Neuronal stem cell (in vitro differentiated cells): ENCODE measurements around the gene PHGDH.
A peak's percentile ranks its signal among the peaks of the same experiment; 100 is the strongest.

ENCODE experiments used
- DNase-seq: peaks from one replicate; pipeline ENCODE4 v3.0.0-alpha.2; 2013; ENCODE audit warnings: low spot score
- H2AFZ ChIP-seq: one replicate; pipeline ENCODE4 v1.6.1; 2013; ENCODE audit warnings: mild to moderate bottlenecking, low read length, inconsistent platforms
- H2AK5ac ChIP-seq: 2 replicates; pipeline ENCODE4 v1.6.1; 2013; ENCODE audit warnings: low read depth, mild to moderate bottlenecking, inconsistent platforms, low read length, moderate library complexity, mixed read lengths
- H2BK120ac ChIP-seq: 2 replicates; pipeline ENCODE4 v1.6.1; 2013; ENCODE audit warnings: low read depth, mild to moderate bottlenecking, inconsistent platforms, low read length, moderate library complexity, mixed read lengths
- H2BK12ac ChIP-seq: one replicate; pipeline ENCODE4 v1.6.1; 2013; ENCODE audit warnings: low read length, inconsistent platforms
- H2BK15ac ChIP-seq: 2 replicates; pipeline ENCODE4 v1.6.1; 2013; ENCODE audit warnings: mild to moderate bottlenecking, low read length, inconsistent platforms, mixed read lengths
- H2BK5ac ChIP-seq: one replicate; pipeline ENCODE4 v1.6.1; 2013; ENCODE audit warnings: inconsistent platforms, mild to moderate bottlenecking, low read length, moderate library complexity
- H3K14ac ChIP-seq: one replicate; pipeline ENCODE4 v1.6.1; 2013; ENCODE audit warnings: low read length, inconsistent platforms
- H3K18ac ChIP-seq: 2 replicates; pipeline ENCODE4 v1.6.1; 2013; ENCODE audit warnings: low read length, inconsistent platforms
- H3K23ac ChIP-seq: 2 replicates; pipeline ENCODE4 v1.6.1; 2013; ENCODE audit warnings: low read depth, mild to moderate bottlenecking, mixed read lengths, low read length, inconsistent platforms; ENCODE audit not compliant: poor library complexity
- H3K27ac ChIP-seq: replicated peaks from 3 replicates; pipeline ENCODE4 v1.5.1; 2013; ENCODE audit warnings: low read length, inconsistent platforms
- H3K27me3 ChIP-seq, 3 experiments: 2 replicates each; pipeline ENCODE4 v1.6.1; 2013; ENCODE audit warnings: low read length in 3 of 3, mild to moderate bottlenecking in 2 of 3, inconsistent platforms in 1 of 3, low read depth in 1 of 3, mixed read lengths in 1 of 3, moderate library complexity in 1 of 3; ENCODE audit not compliant: control insufficient read depth in 3 of 3, insufficient read depth in 3 of 3
- H3K36me3 ChIP-seq, 2 donors: replicated peaks in 1 of 2; 2 replicates each; pipeline ENCODE4 v1.6.1; 2013; ENCODE audit warnings: low read length in 2 of 2; ENCODE audit not compliant: control insufficient read depth in 2 of 2, insufficient read depth in 2 of 2
- H3K4ac ChIP-seq: 2 replicates; pipeline ENCODE4 v1.6.1; 2013; ENCODE audit warnings: inconsistent platforms, mild to moderate bottlenecking, low read length, moderate library complexity
- H3K4me1 ChIP-seq, 2 donors: 1 replicate in 1 of 2; 2 replicates in 1 of 2; pipeline ENCODE4 v1.6.1; 2013; ENCODE audit warnings: low read length in 2 of 2, low read depth in 1 of 2; ENCODE audit not compliant: control insufficient read depth in 2 of 2, insufficient read depth in 1 of 2
- H3K4me2 ChIP-seq: one replicate; pipeline ENCODE4 v1.6.1; 2013; ENCODE audit warnings: mild to moderate bottlenecking, low read length, inconsistent platforms; ENCODE audit not compliant: insufficient read depth, poor library complexity, severe bottlenecking
- H3K4me3 ChIP-seq, 2 donors: 2 replicates each; pipeline ENCODE4 v1.5.1; 2013; ENCODE audit warnings: low read length in 2 of 2, mild to moderate bottlenecking in 2 of 2, inconsistent platforms in 1 of 2, moderate library complexity in 1 of 2
- H3K79me1 ChIP-seq: one replicate; pipeline ENCODE4 v1.6.1; 2013; ENCODE audit warnings: low read depth, mild to moderate bottlenecking, inconsistent platforms, low read length, moderate library complexity
- H3K9ac ChIP-seq: one replicate; pipeline ENCODE4 v1.6.1; 2013; ENCODE audit warnings: mild to moderate bottlenecking, low read depth, low read length, inconsistent platforms; ENCODE audit not compliant: poor library complexity
- H3K9me3 ChIP-seq, 2 donors: replicated peaks in 1 of 2; 2 replicates each; pipeline versions ENCODE3 to v1.6.1; 2013; ENCODE audit warnings: low read length in 2 of 2, mild to moderate bottlenecking in 2 of 2, inconsistent platforms in 1 of 2, low read depth in 1 of 2, mixed read lengths in 1 of 2, moderate library complexity in 1 of 2; ENCODE audit not compliant: control insufficient read depth in 2 of 2, insufficient read depth in 1 of 2
- H4K8ac ChIP-seq: one replicate; pipeline ENCODE4 v1.6.1; 2013; ENCODE audit warnings: low read depth, mild to moderate bottlenecking, inconsistent platforms, low read length, moderate library complexity
- H4K91ac ChIP-seq: one replicate; pipeline ENCODE4 v1.6.1; 2013; ENCODE audit warnings: low read length, low read depth, mild to moderate bottlenecking, inconsistent platforms; ENCODE audit not compliant: poor library complexity
- WGBS, 2 donors: extraction: QIAGEN DNeasy Blood & Tissue Kit; methylation state at CpG; one replicate each; pipeline ENCODE4 v1.1.7; 2013; ENCODE audit warnings: missing lambda C conversion rate in 2 of 2, mixed read lengths in 1 of 2; ENCODE audit not compliant: insufficient read length in 2 of 2, insufficient replicate concordance in 1 of 2; ENCODE audit errors: extremely low coverage in 2 of 2; 5-methylcytosine and 5-hydroxymethylcytosine counted together

PHGDH gene

GRCh38 chr1:119737040-119737682 lies 25.4 kb downstream of the PHGDH start:
- H3K4ac ChIP-seq = no peak overlapping the region
- H3K14ac ChIP-seq = peak overlapping the region; percentile 27
- H3K79me1 ChIP-seq = peaks cover 4% of the 10 kb centered on the region
- H3K9ac ChIP-seq = no peak overlapping the region
- no peak overlapping the region for H3K4me2 ChIP-seq
- no peak overlapping the region for H4K8ac ChIP-seq
- no peak overlapping the region for H2BK12ac ChIP-seq
- H3K4me3 ChIP-seq = no peak overlapping the region
- peak overlapping the region; percentile 25 for H3K18ac ChIP-seq
- DNase-seq = no peak
- no peak overlapping the region for H2BK120ac ChIP-seq
- no peak overlapping the region for H2AFZ ChIP-seq
- no peak overlapping the region for H2AK5ac ChIP-seq
- no peak overlapping the region for H2BK15ac ChIP-seq
- H3K27me3 ChIP-seq = no peaks in the 10 kb centered on the region
- no peak overlapping the region for H3K23ac ChIP-seq
- no CpG with 5 or more reads among the region's 16 CpGs for WGBS, 2 donors
- H3K27ac ChIP-seq = peak overlapping the region; percentile 32
- H3K36me3 ChIP-seq = peaks cover 78 to 99% of the 10 kb centered on the region in 2 donors
- H4K91ac ChIP-seq = no peak overlapping the region
- peaks cover 0 to 11% of the 10 kb centered on the region in 2 donors for H3K4me1 ChIP-seq
- no peak overlapping the region for H2BK5ac ChIP-seq
- peaks cover 0 to 1% of the 10 kb centered on the region in 2 donors for H3K9me3 ChIP-seq

GRCh38 chr1:119738100-119738720 lies 26.5 kb downstream of the PHGDH start:
- Histone ChIP-seq H3K79me1 (peaks cover 4% of the 10 kb centered on the region), H3K9me3 (peaks cover 0 to 1% of the 10 kb centered on the region in 2 donors), H3K4ac (no peak overlapping the region), H3K14ac (no peak overlapping the region), H4K91ac (no peak overlapping the region), H3K9ac (peak overlapping the region; percentile 9), H2AK5ac (no peak overlapping the region), H3K23ac (no peak overlapping the region), H2BK12ac (no peak overlapping the region), H4K8ac (no peak overlapping the region), H2BK15ac (no peak overlapping the region), H3K36me3 (peaks cover 84 to 99% of the 10 kb centered on the region in 2 donors), H3K27ac (no peak overlapping the region), H2BK120ac (no peak overlapping the region), H3K4me3 (no peak overlapping the region), H3K4me2 (no peak overlapping the region), H2AFZ (no peak overlapping the region), H3K27me3 (no peaks in the 10 kb centered on the region), H3K4me1 (peaks cover 0 to 11% of the 10 kb centered on the region in 2 donors), H3K18ac (peak overlapping the region; percentile 40), H2BK5ac (no peak overlapping the region)
- no peak for DNase-seq
- WGBS, 2 donors = no CpG with 5 or more reads among the region's 7 CpGs

- no peak overlapping the region for H2BK12ac ChIP-seq
- no peak overlapping the region for H4K91ac ChIP-seq
- H3K79me1 ChIP-seq = peaks cover 4% of the 10 kb centered on the region
- WGBS, 2 donors = no CpG with 5 or more reads among the region's 6 CpGs
- H3K23ac ChIP-seq = no peak overlapping the region
- H3K27me3 ChIP-seq = no peaks in the 10 kb centered on the region
- H2BK5ac ChIP-seq = no peak overlapping the region
- no peak overlapping the region for H3K4me3 ChIP-seq
- no peak overlapping the region for H3K27ac ChIP-seq
- H3K4me2 ChIP-seq = no peak overlapping the region
- no peak overlapping the region for H2AK5ac ChIP-seq
- peaks cover 0 to 12% of the 10 kb centered on the region in 2 donors for H3K4me1 ChIP-seq
- DNase-seq = no peak
- H2BK120ac ChIP-seq = no peak overlapping the region
- peaks cover 0 to 1% of the 10 kb centered on the region in 2 donors for H3K9me3 ChIP-seq
- H2BK15ac ChIP-seq = no peak overlapping the region
- no peak overlapping the region for H2AFZ ChIP-seq
- H3K18ac ChIP-seq = no peak overlapping the region
- no peak overlapping the region for H4K8ac ChIP-seq
- H3K9ac ChIP-seq = no peak overlapping the region
- H3K4ac ChIP-seq = no peak overlapping the region
- no peak overlapping the region for H3K14ac ChIP-seq
- H3K36me3 ChIP-seq = peaks cover 87 to 98% of the 10 kb centered on the region in 2 donors
Measured at GRCh38 chr1:119739150-119739549, 27.4 kb downstream of the PHGDH start.

- no peak overlapping the region for H4K8ac ChIP-seq
- no peak for DNase-seq
- no peak overlapping the region for H3K4me3 ChIP-seq
- H3K4me2 ChIP-seq = no peak overlapping the region
- H3K23ac ChIP-seq = no peak overlapping the region
- H3K27me3 ChIP-seq = no peaks in the 10 kb centered on the region
- H2BK5ac ChIP-seq = no peak overlapping the region
- H2AK5ac ChIP-seq = no peak overlapping the region
- H3K36me3 ChIP-seq = peaks cover 83 to 93% of the 10 kb centered on the region in 2 donors
- WGBS, 2 donors = no CpG with 5 or more reads among the region's 2 CpGs
- no peak overlapping the region for H3K4ac ChIP-seq
- H3K27ac ChIP-seq = no peak overlapping the region
- no peak overlapping the region for H3K9ac ChIP-seq
- no peak overlapping the region for H2BK12ac ChIP-seq
- H2BK15ac ChIP-seq = no peak overlapping the region
- no peak overlapping the region for H3K14ac ChIP-seq
- H3K4me1 ChIP-seq = peaks cover 0 to 15% of the 10 kb centered on the region in 2 donors
- no peak overlapping the region for H2AFZ ChIP-seq
- peaks cover 0 to 1% of the 10 kb centered on the region in 2 donors for H3K9me3 ChIP-seq
- H2BK120ac ChIP-seq = no peak overlapping the region
- H3K79me1 ChIP-seq = no peaks in the 10 kb centered on the region
- peak overlapping the region; percentile 14 for H4K91ac ChIP-seq
- no peak overlapping the region for H3K18ac ChIP-seq
Measured at GRCh38 chr1:119740261-119740660, 28.5 kb downstream of the PHGDH start.
